HCT116 (cell line): ENCODE data around the gene SH3PXD2A. TPM values are rescaled to one million over a fixed set of nuclear protein-coding genes. Genes with fewer than 3 reads are reported as not detected.

ENCODE experiments used
- ATAC-seq: fragments of 200-7000 bp; cut with Tn5 transposase; 2 replicates; pipeline ENCODE4 v1.9.1; 2020; ENCODE audit warnings: mild to moderate bottlenecking, moderate library complexity
- BruUV-seq: library from RNA; stranded (reverse); fragments of 400-500 nt; replicated peaks from 2 replicates; lab custom pipeline; 2021; lab: Mats Ljungman, UMichigan
- CTCF ChIA-PET: fragments of 300-600 bp; sonication (Branson Sonifier 250); formaldehyde crosslinking; loops from one replicate; lab custom pipeline; 2021; ENCODE audit warnings: antibody characterized with exemption; lab: Charles Lee
- POLR2A ChIA-PET: fragments of 300-600, 350-600 bp; sonication (Branson Sonifier 250); formaldehyde crosslinking; loops from one replicate; lab custom pipeline; 2021; ENCODE audit warnings: antibody characterized with exemption; lab: Charles Lee
- RAD21 ChIA-PET, 2 experiments: fragments of 300-600 bp; sonication (Branson Sonifier 250); formaldehyde crosslinking; loops; one replicate each; lab custom pipeline; 2023; ENCODE audit warnings: low total read pairs in 2 of 2; ENCODE audit not compliant: uncharacterized antibody in 2 of 2, unreplicated experiment in 2 of 2, low non-redundant PET in 1 of 2; lab: Charles Lee
- DNase-seq: peaks from one replicate; pipeline ENCODE4 v3.0.0-alpha.2; 2010; ENCODE audit warnings: low read depth, low spot score
- H2AFZ ChIP-seq: fragments of 200-600 bp; shearing (Covaris generic), sonication (generic); 2 replicates; pipeline ENCODE4 v1.6.1; 2017; ENCODE audit warnings: low read depth, mixed run types, mixed read lengths, antibody characterized with exemption, low read length; ENCODE audit not compliant: poor library complexity, severe bottlenecking
- H3K27ac ChIP-seq: 2 replicates; pipeline ENCODE4 v1.5.1; 2012; ENCODE audit warnings: low read depth, low read length
- H3K27me3 ChIP-seq: fragments of 200-600 bp; sonication (generic); 2 replicates; pipeline ENCODE4 v1.6.1; 2016; ENCODE audit warnings: mixed run types, low read length, mixed read lengths; ENCODE audit not compliant: insufficient read depth
- H3K36me3 ChIP-seq, 2 experiments: fragments of 200-500 bp in 1 of 2; fragments of 200-600 bp in 1 of 2; sonication (Bioruptor generic) in 1 of 2; sonication (generic) in 1 of 2; 2 replicates each; pipeline versions ENCODE4 v1.5.1 to v1.6.1; 2014 to 2016; ENCODE audit warnings: low read length in 2 of 2, inconsistent platforms in 1 of 2, mixed read lengths in 1 of 2, mixed run types in 1 of 2; ENCODE audit not compliant: insufficient read depth in 2 of 2, control insufficient read depth in 1 of 2
- H3K4me1 ChIP-seq, 2 experiments: fragments of 200-600 bp in 1 of 2; sonication (generic) in 1 of 2; 2 replicates each; pipeline versions ENCODE4 v1.5.1 to v1.6.1; 2012 to 2017; ENCODE audit warnings: low read length in 2 of 2, inconsistent platforms in 1 of 2, mild to moderate bottlenecking in 1 of 2, mixed read lengths in 1 of 2, mixed run types in 1 of 2, moderate library complexity in 1 of 2; ENCODE audit not compliant: insufficient read depth in 2 of 2, control insufficient read depth in 1 of 2
- H3K4me2 ChIP-seq: fragments of 200-600 bp; sonication (generic); 2 replicates; pipeline ENCODE4 v1.6.1; 2017; ENCODE audit warnings: mixed run types, low read length, mixed read lengths
- H3K4me3 ChIP-seq, 2 experiments: fragments of 200-600 bp in 1 of 2; sonication (generic) in 1 of 2; replicated peaks in 1 of 2; 2 replicates each; pipeline ENCODE4 v1.5.1; 2011 to 2016; ENCODE audit warnings: low read length in 2 of 2, control low read depth in 1 of 2, low read depth in 1 of 2, mild to moderate bottlenecking in 1 of 2, mixed read lengths in 1 of 2, mixed run types in 1 of 2
- H3K79me2 ChIP-seq: fragments of 200-600 bp; sonication (generic); 2 replicates; pipeline ENCODE4 v1.6.1; 2017; ENCODE audit warnings: mild to moderate bottlenecking, mixed run types, low read length, moderate library complexity, mixed read lengths; ENCODE audit not compliant: insufficient read depth
- H3K9ac ChIP-seq: fragments of 200-600 bp; sonication (generic); 2 replicates; pipeline ENCODE4 v1.6.1; 2016; ENCODE audit warnings: low read length, mixed read lengths
- H3K9me2 ChIP-seq: fragments of 200-600 bp; sonication (generic), shearing (Covaris generic); 2 replicates; pipeline ENCODE4 v1.6.1; 2017; ENCODE audit warnings: mixed run types, mild to moderate bottlenecking, moderate library complexity; ENCODE audit not compliant: insufficient read depth
- H3K9me3 ChIP-seq, 2 experiments: fragments of 200-500 bp in 1 of 2; fragments of 200-600 bp in 1 of 2; sonication (Bioruptor generic) in 1 of 2; sonication (generic) in 1 of 2; 2 replicates each; pipeline ENCODE4 v1.6.1; 2014 to 2017; ENCODE audit warnings: low read length in 2 of 2, mixed read lengths in 2 of 2, inconsistent platforms in 1 of 2, low read depth in 1 of 2, mild to moderate bottlenecking in 1 of 2, mixed run types in 1 of 2, moderate library complexity in 1 of 2; ENCODE audit not compliant: control insufficient read depth in 1 of 2, insufficient read depth in 1 of 2
- H4K20me1 ChIP-seq: fragments of 200-600 bp; sonication (generic), shearing (Covaris generic); 2 replicates; pipeline ENCODE4 v1.6.1; 2017; ENCODE audit warnings: mixed run types, mild to moderate bottlenecking, moderate library complexity; ENCODE audit not compliant: insufficient read depth
- CBX3 ChIP-seq: IDR thresholded peaks from 2 replicates; pipeline ENCODE4 v1.6.1; 2012; ENCODE audit warnings: low read depth
- CEBPB ChIP-seq: IDR thresholded peaks from 2 replicates; pipeline ENCODE4 v1.6.1; 2012; ENCODE audit warnings: low read depth
- EGR1 ChIP-seq: IDR thresholded peaks from 2 replicates; pipeline ENCODE4 v1.6.1; 2012; ENCODE audit warnings: low read depth
- ELF1 ChIP-seq: IDR thresholded peaks from 2 replicates; pipeline ENCODE4 v1.6.1; 2012; ENCODE audit warnings: low read depth, borderline replicate concordance
- EZH2 ChIP-seq: fragments of 200-600 bp; sonication (generic); IDR thresholded peaks from 2 replicates; pipeline ENCODE4 v1.6.1; 2017; ENCODE audit warnings: antibody characterized with exemption, mixed run types
- EZH2phosphoT487 ChIP-seq: fragments of 200-600 bp; IDR thresholded peaks from 2 replicates; pipeline ENCODE4 v1.6.1; 2018; ENCODE audit warnings: antibody characterized with exemption, borderline replicate concordance
- FOSL1 ChIP-seq: IDR thresholded peaks from 2 replicates; pipeline ENCODE4 v1.6.1; 2012; ENCODE audit warnings: low read depth
- JUND ChIP-seq: IDR thresholded peaks from 2 replicates; pipeline ENCODE4 v1.6.1; 2012
- POLR2AphosphoS5 ChIP-seq: IDR thresholded peaks from 2 replicates; pipeline ENCODE4 v1.6.1; 2011; ENCODE audit warnings: mild to moderate bottlenecking, low read depth, low read length, moderate library complexity
- SIN3A ChIP-seq: IDR thresholded peaks from 2 replicates; pipeline ENCODE4 v1.6.1; 2012; ENCODE audit warnings: low read depth
- SP1 ChIP-seq: IDR thresholded peaks from 2 replicates; pipeline ENCODE4 v1.6.1; 2012; ENCODE audit warnings: low read depth
- TCF7L2 ChIP-seq: IDR thresholded peaks from 2 replicates; pipeline ENCODE4 v1.7.0; 2011; ENCODE audit warnings: borderline replicate concordance, inconsistent platforms; ENCODE audit not compliant: insufficient read depth, insufficient read length; ENCODE audit errors: extremely low read depth
- YY1 ChIP-seq: IDR thresholded peaks from 2 replicates; pipeline ENCODE4 v1.6.1; 2011; ENCODE audit warnings: low read length, low read depth, moderate library complexity, mild to moderate bottlenecking; ENCODE audit not compliant: insufficient replicate concordance; ENCODE audit errors: extremely low read depth
- ZFX ChIP-seq: fragments of 450-650 bp; IDR thresholded peaks from 2 replicates; pipeline ENCODE4 v1.6.1; 2017
- ZNF274 ChIP-seq: fragments of 200-500 bp; sonication (Bioruptor generic); IDR thresholded peaks from 2 replicates; pipeline ENCODE4 v1.6.1; 2014; ENCODE audit warnings: mild to moderate bottlenecking, low read depth, low read length, inconsistent platforms
- intact Hi-C: fragments of 100-400 bp; cut with micrococcal nuclease; formaldehyde crosslinking; loops from 2 replicates; pipeline ENCODE4 v1.10.0; 2022
- total RNA-seq: library from RNA; stranded (reverse); gene quantifications from one replicate; pipeline ENCODE4 v1.2.1, GENCODE V29; 2021; ENCODE audit not compliant: unreplicated experiment
- TF ChIP-seq, protein P1 (sequence below), 3 experiments: fragments of 200-600 bp in 1 of 3; sonication (generic) in 1 of 3; IDR thresholded peaks in 2 of 3; conservative IDR thresholded peaks in 1 of 3; 2 replicates each; pipeline ENCODE4 v1.5.1; 2012 to 2017; ENCODE audit warnings: low read depth in 2 of 3, low read length in 2 of 3, antibody characterized with exemption in 1 of 3, borderline replicate concordance in 1 of 3, control low read depth in 1 of 3, mild to moderate bottlenecking in 1 of 3, mixed read lengths in 1 of 3, mixed run types in 1 of 3, moderate library complexity in 1 of 3; ENCODE audit not compliant: insufficient read depth in 1 of 3
- TF ChIP-seq, protein P2 (sequence below): IDR thresholded peaks from 2 replicates; pipeline ENCODE4 v1.6.1; 2012; ENCODE audit warnings: low read depth
- TF ChIP-seq, protein P3 (sequence below): IDR thresholded peaks from 2 replicates; pipeline ENCODE4 v1.6.1; 2011; ENCODE audit warnings: mild to moderate bottlenecking, low read length, moderate library complexity; ENCODE audit not compliant: insufficient replicate concordance; ENCODE audit errors: extremely low read depth
- TF ChIP-seq, protein P4 (sequence below): IDR thresholded peaks from 2 replicates; pipeline ENCODE4 v1.6.1; 2012

Gene SH3PXD2A
- total RNA-seq, 1 experiment from 2014 or later, result 8.7 TPM

DNA sequence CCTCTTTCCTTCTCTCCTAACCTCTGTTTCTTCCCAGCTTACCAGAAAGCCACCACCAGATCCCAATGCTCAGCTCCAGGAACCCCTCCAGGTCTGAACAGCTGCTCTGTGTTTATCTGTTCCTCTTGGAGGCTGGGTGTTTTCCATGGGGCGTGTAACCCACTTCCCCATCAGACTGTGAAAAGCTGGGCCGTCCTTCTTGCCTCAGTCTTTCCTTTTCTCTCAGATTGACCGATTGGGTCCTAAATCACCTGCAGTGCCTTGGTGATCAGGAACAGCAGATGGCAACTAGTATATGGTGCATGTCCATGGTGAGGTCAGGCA, 4.8 kb downstream of the SH3PXD2A start:
- Histone ChIP-seq H3K4me3 (no peak overlapping the region), H3K9me3 (no peaks in the 10 kb centered on the region), H4K20me1 (no peaks in the 10 kb centered on the region), H3K27me3 (peaks cover 4% of the 10 kb centered on the region; the same call in 1 of the 2 replicates), H3K36me3 (no peaks in the 10 kb centered on the region), H3K79me2 (no peaks in the 10 kb centered on the region), H3K9me2 (no peaks in the 10 kb centered on the region), H3K27ac (no peak overlapping the region), H3K4me2 (no peak overlapping the region), H3K9ac (no peak overlapping the region), H2AFZ (no peak overlapping the region), H3K4me1 (no peaks in the 10 kb centered on the region)
- ChIA-PET RAD21 (no interaction called here), POLR2A (no interaction called here), CTCF (no interaction called here)
- intact Hi-C loops, result no loop called here
- ATAC-seq, result no peak
- BruUV-seq, result no TSS peak
- TF ChIP-seq ZNF274 (no peak), POLR2AphosphoS5 (no peak), FOSL1 (no peak), ELF1 (no peak), TCF7L2 (no peak), EZH2phosphoT487 (no peak), CBX3 (no peak), SIN3A (no peak), ZFX (no peak), JUND (no peak), SP1 (no peak), CEBPB (no peak), YY1 (no peak), EGR1 (no peak), EZH2 (no peak)
- TF ChIP-seq, protein P1, sequence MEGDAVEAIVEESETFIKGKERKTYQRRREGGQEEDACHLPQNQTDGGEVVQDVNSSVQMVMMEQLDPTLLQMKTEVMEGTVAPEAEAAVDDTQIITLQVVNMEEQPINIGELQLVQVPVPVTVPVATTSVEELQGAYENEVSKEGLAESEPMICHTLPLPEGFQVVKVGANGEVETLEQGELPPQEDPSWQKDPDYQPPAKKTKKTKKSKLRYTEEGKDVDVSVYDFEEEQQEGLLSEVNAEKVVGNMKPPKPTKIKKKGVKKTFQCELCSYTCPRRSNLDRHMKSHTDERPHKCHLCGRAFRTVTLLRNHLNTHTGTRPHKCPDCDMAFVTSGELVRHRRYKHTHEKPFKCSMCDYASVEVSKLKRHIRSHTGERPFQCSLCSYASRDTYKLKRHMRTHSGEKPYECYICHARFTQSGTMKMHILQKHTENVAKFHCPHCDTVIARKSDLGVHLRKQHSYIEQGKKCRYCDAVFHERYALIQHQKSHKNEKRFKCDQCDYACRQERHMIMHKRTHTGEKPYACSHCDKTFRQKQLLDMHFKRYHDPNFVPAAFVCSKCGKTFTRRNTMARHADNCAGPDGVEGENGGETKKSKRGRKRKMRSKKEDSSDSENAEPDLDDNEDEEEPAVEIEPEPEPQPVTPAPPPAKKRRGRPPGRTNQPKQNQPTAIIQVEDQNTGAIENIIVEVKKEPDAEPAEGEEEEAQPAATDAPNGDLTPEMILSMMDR (IDR thresholded peaks at IDR 0.05 in 2 of 3, conservative IDR thresholded peaks at IDR 0.05 in 1 of 3; ENCODE audit: borderline replicate concordance in 1 of 3, insufficient read depth in 1 of 3, low read depth in 2 of 3, low read length in 2 of 3), result no peak
- TF ChIP-seq, protein P2, sequence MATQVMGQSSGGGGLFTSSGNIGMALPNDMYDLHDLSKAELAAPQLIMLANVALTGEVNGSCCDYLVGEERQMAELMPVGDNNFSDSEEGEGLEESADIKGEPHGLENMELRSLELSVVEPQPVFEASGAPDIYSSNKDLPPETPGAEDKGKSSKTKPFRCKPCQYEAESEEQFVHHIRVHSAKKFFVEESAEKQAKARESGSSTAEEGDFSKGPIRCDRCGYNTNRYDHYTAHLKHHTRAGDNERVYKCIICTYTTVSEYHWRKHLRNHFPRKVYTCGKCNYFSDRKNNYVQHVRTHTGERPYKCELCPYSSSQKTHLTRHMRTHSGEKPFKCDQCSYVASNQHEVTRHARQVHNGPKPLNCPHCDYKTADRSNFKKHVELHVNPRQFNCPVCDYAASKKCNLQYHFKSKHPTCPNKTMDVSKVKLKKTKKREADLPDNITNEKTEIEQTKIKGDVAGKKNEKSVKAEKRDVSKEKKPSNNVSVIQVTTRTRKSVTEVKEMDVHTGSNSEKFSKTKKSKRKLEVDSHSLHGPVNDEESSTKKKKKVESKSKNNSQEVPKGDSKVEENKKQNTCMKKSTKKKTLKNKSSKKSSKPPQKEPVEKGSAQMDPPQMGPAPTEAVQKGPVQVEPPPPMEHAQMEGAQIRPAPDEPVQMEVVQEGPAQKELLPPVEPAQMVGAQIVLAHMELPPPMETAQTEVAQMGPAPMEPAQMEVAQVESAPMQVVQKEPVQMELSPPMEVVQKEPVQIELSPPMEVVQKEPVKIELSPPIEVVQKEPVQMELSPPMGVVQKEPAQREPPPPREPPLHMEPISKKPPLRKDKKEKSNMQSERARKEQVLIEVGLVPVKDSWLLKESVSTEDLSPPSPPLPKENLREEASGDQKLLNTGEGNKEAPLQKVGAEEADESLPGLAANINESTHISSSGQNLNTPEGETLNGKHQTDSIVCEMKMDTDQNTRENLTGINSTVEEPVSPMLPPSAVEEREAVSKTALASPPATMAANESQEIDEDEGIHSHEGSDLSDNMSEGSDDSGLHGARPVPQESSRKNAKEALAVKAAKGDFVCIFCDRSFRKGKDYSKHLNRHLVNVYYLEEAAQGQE, result no peak
- TF ChIP-seq, protein P3, sequence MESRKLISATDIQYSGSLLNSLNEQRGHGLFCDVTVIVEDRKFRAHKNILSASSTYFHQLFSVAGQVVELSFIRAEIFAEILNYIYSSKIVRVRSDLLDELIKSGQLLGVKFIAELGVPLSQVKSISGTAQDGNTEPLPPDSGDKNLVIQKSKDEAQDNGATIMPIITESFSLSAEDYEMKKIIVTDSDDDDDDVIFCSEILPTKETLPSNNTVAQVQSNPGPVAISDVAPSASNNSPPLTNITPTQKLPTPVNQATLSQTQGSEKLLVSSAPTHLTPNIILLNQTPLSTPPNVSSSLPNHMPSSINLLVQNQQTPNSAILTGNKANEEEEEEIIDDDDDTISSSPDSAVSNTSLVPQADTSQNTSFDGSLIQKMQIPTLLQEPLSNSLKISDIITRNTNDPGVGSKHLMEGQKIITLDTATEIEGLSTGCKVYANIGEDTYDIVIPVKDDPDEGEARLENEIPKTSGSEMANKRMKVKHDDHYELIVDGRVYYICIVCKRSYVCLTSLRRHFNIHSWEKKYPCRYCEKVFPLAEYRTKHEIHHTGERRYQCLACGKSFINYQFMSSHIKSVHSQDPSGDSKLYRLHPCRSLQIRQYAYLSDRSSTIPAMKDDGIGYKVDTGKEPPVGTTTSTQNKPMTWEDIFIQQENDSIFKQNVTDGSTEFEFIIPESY, result no peak
- TF ChIP-seq, protein P4, sequence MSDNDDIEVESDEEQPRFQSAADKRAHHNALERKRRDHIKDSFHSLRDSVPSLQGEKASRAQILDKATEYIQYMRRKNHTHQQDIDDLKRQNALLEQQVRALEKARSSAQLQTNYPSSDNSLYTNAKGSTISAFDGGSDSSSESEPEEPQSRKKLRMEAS, result no peak
- no peak for DNase-seq
